Epithelial cell of proximal tubule (primary cell): Measurements from ENCODE around the gene NELL2. TPM values are rescaled to one million over a fixed set of nuclear protein-coding genes. Genes with fewer than 3 reads are reported as not detected.

ENCODE experiments used
- DNase-seq: peaks from one replicate; pipeline ENCODE4 v3.0.0-alpha.2; 2011; ENCODE audit warnings: low read depth
- H3K4me3 ChIP-seq: 2 replicates; pipeline ENCODE4 v1.5.1; 2011; ENCODE audit warnings: low read depth, mild to moderate bottlenecking, low read length
- total RNA-seq: library from RNA; depleted of rRNA; stranded (reverse); fragments of >200 nt; gene quantifications from 2 replicates; pipeline ENCODE4 v1.2.3, GENCODE V29; 2015
- TF ChIP-seq, protein P1 (sequence below): conservative IDR thresholded peaks from 2 replicates; pipeline ENCODE4 v1.5.1; 2012; ENCODE audit warnings: low read depth, mild to moderate bottlenecking, low read length

Gene NELL2
- total RNA-seq, 1 donor from 2014 or later: 0.46 TPM

- TF ChIP-seq, protein P1, sequence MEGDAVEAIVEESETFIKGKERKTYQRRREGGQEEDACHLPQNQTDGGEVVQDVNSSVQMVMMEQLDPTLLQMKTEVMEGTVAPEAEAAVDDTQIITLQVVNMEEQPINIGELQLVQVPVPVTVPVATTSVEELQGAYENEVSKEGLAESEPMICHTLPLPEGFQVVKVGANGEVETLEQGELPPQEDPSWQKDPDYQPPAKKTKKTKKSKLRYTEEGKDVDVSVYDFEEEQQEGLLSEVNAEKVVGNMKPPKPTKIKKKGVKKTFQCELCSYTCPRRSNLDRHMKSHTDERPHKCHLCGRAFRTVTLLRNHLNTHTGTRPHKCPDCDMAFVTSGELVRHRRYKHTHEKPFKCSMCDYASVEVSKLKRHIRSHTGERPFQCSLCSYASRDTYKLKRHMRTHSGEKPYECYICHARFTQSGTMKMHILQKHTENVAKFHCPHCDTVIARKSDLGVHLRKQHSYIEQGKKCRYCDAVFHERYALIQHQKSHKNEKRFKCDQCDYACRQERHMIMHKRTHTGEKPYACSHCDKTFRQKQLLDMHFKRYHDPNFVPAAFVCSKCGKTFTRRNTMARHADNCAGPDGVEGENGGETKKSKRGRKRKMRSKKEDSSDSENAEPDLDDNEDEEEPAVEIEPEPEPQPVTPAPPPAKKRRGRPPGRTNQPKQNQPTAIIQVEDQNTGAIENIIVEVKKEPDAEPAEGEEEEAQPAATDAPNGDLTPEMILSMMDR: no peak
- no peak overlapping the region for H3K4me3 ChIP-seq
- DNase-seq: no peak
Observed at GRCh38 chr12:44503329-44503728, 372.8 kb downstream of the NELL2 start.

DNA sequence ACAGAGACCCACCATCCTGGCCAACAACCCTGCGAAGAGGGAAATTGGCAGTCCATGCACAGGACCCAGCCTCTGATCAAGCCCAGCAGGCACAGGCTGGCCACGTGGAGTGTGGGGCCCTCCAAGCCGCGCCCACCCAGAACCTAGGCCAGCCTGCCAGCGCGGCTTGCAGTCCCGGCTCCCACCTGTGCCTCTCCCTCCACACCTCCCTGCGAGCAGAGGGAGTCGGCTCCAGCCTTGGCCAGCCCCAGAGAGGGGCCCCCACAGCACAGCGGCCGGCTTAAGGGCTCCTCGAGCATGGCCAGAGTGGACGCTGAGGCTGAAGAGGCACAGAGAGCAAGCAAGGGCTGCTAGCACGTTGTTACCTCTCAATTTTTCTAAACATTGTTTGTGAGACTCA is 373.4 kb downstream of the NELL2 start:
- no peak overlapping the region for H3K4me3 ChIP-seq
- DNase-seq: no peak
- TF ChIP-seq, protein P1: no peak

DNA sequence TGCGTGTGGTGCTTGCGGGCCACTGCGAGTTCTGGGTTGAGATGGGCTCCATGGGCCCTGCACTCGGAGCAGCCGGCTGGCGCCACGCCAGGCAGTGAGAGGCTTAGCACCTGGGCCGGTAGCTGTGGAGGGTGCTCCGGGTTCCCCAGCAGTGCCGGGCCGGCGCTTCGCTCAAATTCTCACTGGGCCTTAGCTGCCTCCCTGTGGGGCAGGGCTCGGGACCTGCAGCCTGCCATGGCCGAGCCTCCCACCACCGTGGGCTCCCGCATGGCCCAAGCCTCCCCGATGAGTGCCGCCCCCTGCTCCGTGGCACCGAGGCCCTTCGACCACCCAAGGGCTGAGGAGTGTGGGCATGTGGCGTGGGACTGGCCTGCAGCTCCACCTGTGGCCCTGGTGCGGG is 375.7 kb downstream of the NELL2 start:
- H3K4me3 ChIP-seq: no peak overlapping the region

DNA sequence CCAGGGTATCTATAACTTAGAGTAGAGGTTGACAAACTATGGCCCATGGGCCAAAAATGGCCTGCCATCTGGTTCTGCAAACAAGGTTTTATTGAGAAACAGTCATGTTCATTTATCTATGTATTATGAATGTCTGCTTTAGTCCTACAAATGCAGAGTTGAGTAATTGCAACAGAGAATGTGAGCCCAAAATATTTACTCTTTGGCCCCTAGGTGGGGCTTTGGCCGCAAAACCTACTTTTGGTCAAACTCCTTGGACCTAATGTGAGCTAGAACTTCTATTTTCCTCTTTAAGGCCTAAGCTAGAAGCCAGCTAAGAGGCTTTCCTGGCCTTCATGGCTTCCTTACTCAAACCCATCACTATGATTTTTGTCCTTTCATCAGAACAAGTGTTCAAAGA is 379.1 kb downstream of the NELL2 start:
- H3K4me3 ChIP-seq: no peak overlapping the region
- no peak for DNase-seq
- TF ChIP-seq, protein P1: peak; percentile 37

More for the DNA sequence above, 375.7 kb downstream of the NELL2 start:
- no peak for DNase-seq
- TF ChIP-seq, protein P1: no peak

GRCh38 chr12:44490181-44490580 is 385.9 kb downstream of the NELL2 start:
- no peak for DNase-seq
- TF ChIP-seq, protein P1: no peak
- no peak overlapping the region for H3K4me3 ChIP-seq

- no peak overlapping the region for H3K4me3 ChIP-seq
- no peak for DNase-seq
- TF ChIP-seq, protein P1: no peak
Observed at GRCh38 chr12:44488180-44488579, 387.9 kb downstream of the NELL2 start.

- TF ChIP-seq, protein P1: no peak
Observed at GRCh38 chr12:44484862-44485261, 391.3 kb downstream of the NELL2 start.

More at GRCh38 chr12:44484862-44485261, 391.3 kb downstream of the NELL2 start:
- no peak overlapping the region for H3K4me3 ChIP-seq
- DNase-seq: no peak
